ENCODE results near the gene POU2AF2.
"Not testable (repeated sequence)": the region's sequence is repeated elsewhere in the genome, so short reads cannot be mapped to it uniquely, and the experiment has no call there.

The POU2AF2 gene

GRCh38 chr11:111265421-111265820 lies 19.9 kb downstream of the POU2AF2 start:
- H3K36me3 Mint-ChIP-seq (ENCODE audit: insufficient read depth): no peaks in the 10 kb centered on the region
- H3K27me3 Mint-ChIP-seq: peaks cover 50% of the 10 kb centered on the region
- no peak overlapping the region for H3K27ac Mint-ChIP-seq (ENCODE audit: low read depth)
- H3K9me3 Mint-ChIP-seq: no peaks in the 10 kb centered on the region
- H3K4me1 Mint-ChIP-seq: no peaks in the 10 kb centered on the region
- H3K4me3 Mint-ChIP-seq: no peak overlapping the region
- ATAC-seq (replicated peaks; ENCODE audit: extremely low read depth, poor library complexity, severe bottlenecking) (no peak), DNase-seq (ENCODE audit: low spot score in 2 of 2) (no peak)

- not testable (repeated sequence) for H3K9me3 Mint-ChIP-seq; ATAC-seq (replicated peaks; ENCODE audit: extremely low read depth, poor library complexity, severe bottlenecking); H3K4me1 Mint-ChIP-seq; DNase-seq (ENCODE audit: low spot score in 2 of 2); H3K4me3 Mint-ChIP-seq; H3K36me3 Mint-ChIP-seq (ENCODE audit: insufficient read depth); H3K27ac Mint-ChIP-seq (ENCODE audit: low read depth)
- peaks cover 35% of the 10 kb centered on the region for H3K27me3 Mint-ChIP-seq
Measured at GRCh38 chr11:111268303-111268702, 22.8 kb downstream of the POU2AF2 start.

- DNase-seq (ENCODE audit: low spot score in 2 of 2) (no peak), ATAC-seq (replicated peaks; ENCODE audit: extremely low read depth, poor library complexity, severe bottlenecking) (no peak)
- H3K27me3 Mint-ChIP-seq: peaks cover 27% of the 10 kb centered on the region
Measured at GRCh38 chr11:111269146-111269868, 23.8 kb downstream of the POU2AF2 start.

GRCh38 chr11:111272420-111272819 lies 26.9 kb downstream of the POU2AF2 start:
- Mint-ChIP-seq H3K4me1 (peaks cover 6% of the 10 kb centered on the region), H3K9me3 (no peaks in the 10 kb centered on the region), H3K27me3 (peaks cover 40% of the 10 kb centered on the region), H3K36me3 (ENCODE audit: insufficient read depth) (no peaks in the 10 kb centered on the region), H3K27ac (ENCODE audit: low read depth) (no peak overlapping the region), H3K4me3 (no peak overlapping the region)
- no peak for DNase-seq (ENCODE audit: low spot score in 2 of 2)
- ATAC-seq (replicated peaks; ENCODE audit: extremely low read depth, poor library complexity, severe bottlenecking): peak; percentile 67

More at GRCh38 chr11:111269146-111269868, 23.8 kb downstream of the POU2AF2 start:
- no peaks in the 10 kb centered on the region for H3K36me3 Mint-ChIP-seq (ENCODE audit: insufficient read depth)
- H3K4me1 Mint-ChIP-seq: peaks cover 6% of the 10 kb centered on the region
- no peak overlapping the region for H3K27ac Mint-ChIP-seq (ENCODE audit: low read depth)
- H3K4me3 Mint-ChIP-seq: no peak overlapping the region
- H3K9me3 Mint-ChIP-seq: no peaks in the 10 kb centered on the region

- no peak for DNase-seq (ENCODE audit: low spot score in 2 of 2)
- ATAC-seq (replicated peaks; ENCODE audit: extremely low read depth, poor library complexity, severe bottlenecking): no peak
- H3K36me3 Mint-ChIP-seq (ENCODE audit: insufficient read depth): no peaks in the 10 kb centered on the region
- no peaks in the 10 kb centered on the region for H3K4me1 Mint-ChIP-seq
- no peak overlapping the region for H3K27ac Mint-ChIP-seq (ENCODE audit: low read depth)
- no peak overlapping the region for H3K4me3 Mint-ChIP-seq
- H3K27me3 Mint-ChIP-seq: peaks cover under 1% of the 10 kb centered on the region
- H3K9me3 Mint-ChIP-seq: no peaks in the 10 kb centered on the region
Measured at GRCh38 chr11:111282562-111283075, 37.1 kb downstream of the POU2AF2 start.

GRCh38 chr11:111283945-111284481 lies 38.5 kb downstream of the POU2AF2 start:
- ATAC-seq (replicated peaks; ENCODE audit: extremely low read depth, poor library complexity, severe bottlenecking) (no peak), DNase-seq (ENCODE audit: low spot score in 2 of 2) (no peak)
- Mint-ChIP-seq H3K27me3 (no peaks in the 10 kb centered on the region), H3K36me3 (ENCODE audit: insufficient read depth) (no peaks in the 10 kb centered on the region), H3K27ac (ENCODE audit: low read depth) (no peak overlapping the region), H3K4me3 (no peak overlapping the region), H3K9me3 (no peaks in the 10 kb centered on the region), H3K4me1 (no peaks in the 10 kb centered on the region)

- DNase-seq (ENCODE audit: low spot score in 2 of 2): no peak
- Mint-ChIP-seq H3K9me3 (no peaks in the 10 kb centered on the region), H3K4me1 (no peaks in the 10 kb centered on the region), H3K27me3 (no peaks in the 10 kb centered on the region), H3K27ac (ENCODE audit: low read depth) (no peak overlapping the region), H3K4me3 (no peak overlapping the region), H3K36me3 (ENCODE audit: insufficient read depth) (no peaks in the 10 kb centered on the region)
- ATAC-seq (replicated peaks; ENCODE audit: extremely low read depth, poor library complexity, severe bottlenecking): no peak
Measured at GRCh38 chr11:111285189-111286091, 39.9 kb downstream of the POU2AF2 start.

GRCh38 chr11:111291764-111292163 lies 46.2 kb downstream of the POU2AF2 start:
- no peak overlapping the region for H3K4me3 Mint-ChIP-seq
- no peak overlapping the region for H3K27ac Mint-ChIP-seq (ENCODE audit: low read depth)
- no peaks in the 10 kb centered on the region for H3K4me1 Mint-ChIP-seq
- H3K9me3 Mint-ChIP-seq: no peaks in the 10 kb centered on the region
- DNase-seq (ENCODE audit: low spot score in 2 of 2) (no peak), ATAC-seq (replicated peaks; ENCODE audit: extremely low read depth, poor library complexity, severe bottlenecking) (no peak)
- peaks cover under 1% of the 10 kb centered on the region for H3K27me3 Mint-ChIP-seq
- H3K36me3 Mint-ChIP-seq (ENCODE audit: insufficient read depth): no peaks in the 10 kb centered on the region

GRCh38 chr11:111292408-111292807 lies 46.9 kb downstream of the POU2AF2 start:
- H3K27me3 Mint-ChIP-seq; H3K36me3 Mint-ChIP-seq (ENCODE audit: insufficient read depth); H3K4me1 Mint-ChIP-seq; H3K4me3 Mint-ChIP-seq; DNase-seq (ENCODE audit: low spot score in 2 of 2); H3K9me3 Mint-ChIP-seq; H3K27ac Mint-ChIP-seq (ENCODE audit: low read depth); ATAC-seq (replicated peaks; ENCODE audit: extremely low read depth, poor library complexity, severe bottlenecking): not testable (repeated sequence)

GRCh38 chr11:111296196-111296595 lies 50.7 kb downstream of the POU2AF2 start:
- peaks cover 36% of the 10 kb centered on the region for H3K27me3 Mint-ChIP-seq
- no peak for ATAC-seq (replicated peaks; ENCODE audit: extremely low read depth, poor library complexity, severe bottlenecking)
- DNase-seq (ENCODE audit: low spot score in 2 of 2): no peak
- no peak overlapping the region for H3K27ac Mint-ChIP-seq (ENCODE audit: low read depth)
- peaks cover 2% of the 10 kb centered on the region for H3K36me3 Mint-ChIP-seq (ENCODE audit: insufficient read depth)
- no peaks in the 10 kb centered on the region for H3K9me3 Mint-ChIP-seq
- H3K4me3 Mint-ChIP-seq: no peak overlapping the region
- H3K4me1 Mint-ChIP-seq: no peaks in the 10 kb centered on the region

- no peak overlapping the region for H3K27ac Mint-ChIP-seq (ENCODE audit: low read depth)
- peaks cover 46% of the 10 kb centered on the region for H3K27me3 Mint-ChIP-seq
- no peaks in the 10 kb centered on the region for H3K4me1 Mint-ChIP-seq
- no peak for ATAC-seq (replicated peaks; ENCODE audit: extremely low read depth, poor library complexity, severe bottlenecking)
- no peak for DNase-seq (ENCODE audit: low spot score in 2 of 2)
- H3K9me3 Mint-ChIP-seq: no peaks in the 10 kb centered on the region
- peaks cover 2% of the 10 kb centered on the region for H3K36me3 Mint-ChIP-seq (ENCODE audit: insufficient read depth)
- H3K4me3 Mint-ChIP-seq: no peak overlapping the region
Measured at GRCh38 chr11:111297696-111298095, 52.2 kb downstream of the POU2AF2 start.

GRCh38 chr11:111298413-111299100 lies 53.0 kb downstream of the POU2AF2 start, which contains the start of gene POU2AF3:
Gene POU2AF3 (plus strand): TSS chr11:111298546. CDS start chr11:111298582, 36 bp downstream.
- DNase-seq (ENCODE audit: low spot score in 2 of 2) (no peak), ATAC-seq (replicated peaks; ENCODE audit: extremely low read depth, poor library complexity, severe bottlenecking) (no peak)
- Mint-ChIP-seq H3K27ac (ENCODE audit: low read depth) (no peak within 1 kb of the TSS), H3K4me3 (no peak within 1 kb of the TSS), H3K9me3 (no peaks in the 10 kb centered on the region), H3K27me3 (peaks cover 53% of the 10 kb centered on the region), H3K4me1 (no peaks in the 10 kb centered on the region), H3K36me3 (ENCODE audit: insufficient read depth) (peaks cover 2% of the 10 kb centered on the region)
